Endothelial cell of umbilical vein (primary cell): ENCODE measurements around the gene AEBP1.

Experiments used
- CTCF ChIP-seq, 2 donors: IDR thresholded peaks; 1 replicate in 1 of 2; 2 replicates in 1 of 2; pipeline ENCODE4 v1.5.1; 2011; ENCODE audit warnings: low read length in 2 of 2, mild to moderate bottlenecking in 2 of 2, moderate library complexity in 2 of 2, control low read depth in 1 of 2, inconsistent platforms in 1 of 2, low read depth in 1 of 2; ENCODE audit not compliant: insufficient read depth in 1 of 2; ENCODE audit errors: extremely low read depth in 1 of 2
- EZH2 ChIP-seq: IDR thresholded peaks from 2 replicates; pipeline ENCODE4 v1.6.1; 2012; ENCODE audit warnings: borderline replicate concordance, low read depth, mild to moderate bottlenecking, moderate library complexity, low read length, inconsistent platforms; ENCODE audit not compliant: severe bottlenecking
- FOS ChIP-seq: IDR thresholded peaks from 2 replicates; pipeline ENCODE4 v1.6.1; 2011; ENCODE audit warnings: mild to moderate bottlenecking, low read length, moderate library complexity, borderline replicate concordance; ENCODE audit not compliant: insufficient read depth
- MAX ChIP-seq: IDR thresholded peaks from 2 replicates; pipeline ENCODE4 v1.6.1; 2011; ENCODE audit not compliant: insufficient read depth, insufficient read length
- MYC ChIP-seq: IDR thresholded peaks from one replicate; pipeline ENCODE4 v1.6.1; 2011; ENCODE audit warnings: mild to moderate bottlenecking, low read depth, low read length
- POLR2A ChIP-seq: IDR thresholded peaks from 2 replicates; pipeline ENCODE4 v1.6.1; 2012; ENCODE audit warnings: low read depth, mild to moderate bottlenecking, control low read depth, low read length
- POLR2AphosphoS5 ChIP-seq: IDR thresholded peaks from 2 replicates; pipeline ENCODE4 v1.6.1; 2012; ENCODE audit warnings: low read depth, mild to moderate bottlenecking, control low read depth, low read length, moderate library complexity; ENCODE audit not compliant: insufficient read depth

GRCh38 chr7:44094365-44094764 lies 9.8 kb upstream of the AEBP1 start:
- no peak for TF ChIP-seq CTCF (IDR thresholded peaks at IDR 0.05; ENCODE audit: extremely low read depth in 1 of 2, insufficient read depth in 1 of 2, low read depth in 1 of 2, low read length in 2 of 2)
- TF ChIP-seq POLR2AphosphoS5 = no peak
- TF ChIP-seq EZH2 = no peak
- TF ChIP-seq MAX = no peak
- no peak for TF ChIP-seq FOS
- TF ChIP-seq POLR2A = no peak
- TF ChIP-seq MYC = no peak
